ENCODE data around the gene THSD8.
"Not testable (repeated sequence)": the region's sequence is repeated elsewhere in the genome, so short reads cannot be mapped to it uniquely, and the experiment has no call there.

Gene THSD8

GRCh38 chr19:12792051-12792852 lies 9.6 kb upstream of the THSD8 start:
- DNase-seq (ENCODE audit: low read depth), result peak; percentile 55

DNA sequence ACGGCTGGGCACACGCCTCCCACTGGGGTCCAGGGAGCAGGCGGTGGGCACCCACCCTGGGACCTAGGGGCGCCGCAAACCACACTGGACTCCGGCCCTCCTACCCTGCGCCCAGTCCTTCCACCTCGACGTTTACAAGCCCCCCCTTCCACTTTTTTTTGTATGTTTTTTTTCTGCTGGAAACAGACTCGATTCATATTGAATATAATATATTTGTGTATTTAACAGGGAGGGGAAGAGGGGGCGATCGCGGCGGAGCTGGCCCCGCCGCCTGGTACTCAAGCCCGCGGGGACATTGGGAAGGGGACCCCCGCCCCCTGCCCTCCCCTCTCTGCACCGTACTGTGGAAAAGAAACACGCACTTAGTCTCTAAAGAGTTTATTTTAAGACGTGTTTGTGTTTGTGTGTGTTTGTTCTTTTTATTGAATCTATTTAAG lies 9.0 kb upstream of the THSD8 start:
- no peak for DNase-seq (ENCODE audit: low read depth)

- peak; percentile 94 for DNase-seq (ENCODE audit: low read depth)
Measured at GRCh38 chr19:12793290-12794195, 8.3 kb upstream of the THSD8 start.

DNA sequence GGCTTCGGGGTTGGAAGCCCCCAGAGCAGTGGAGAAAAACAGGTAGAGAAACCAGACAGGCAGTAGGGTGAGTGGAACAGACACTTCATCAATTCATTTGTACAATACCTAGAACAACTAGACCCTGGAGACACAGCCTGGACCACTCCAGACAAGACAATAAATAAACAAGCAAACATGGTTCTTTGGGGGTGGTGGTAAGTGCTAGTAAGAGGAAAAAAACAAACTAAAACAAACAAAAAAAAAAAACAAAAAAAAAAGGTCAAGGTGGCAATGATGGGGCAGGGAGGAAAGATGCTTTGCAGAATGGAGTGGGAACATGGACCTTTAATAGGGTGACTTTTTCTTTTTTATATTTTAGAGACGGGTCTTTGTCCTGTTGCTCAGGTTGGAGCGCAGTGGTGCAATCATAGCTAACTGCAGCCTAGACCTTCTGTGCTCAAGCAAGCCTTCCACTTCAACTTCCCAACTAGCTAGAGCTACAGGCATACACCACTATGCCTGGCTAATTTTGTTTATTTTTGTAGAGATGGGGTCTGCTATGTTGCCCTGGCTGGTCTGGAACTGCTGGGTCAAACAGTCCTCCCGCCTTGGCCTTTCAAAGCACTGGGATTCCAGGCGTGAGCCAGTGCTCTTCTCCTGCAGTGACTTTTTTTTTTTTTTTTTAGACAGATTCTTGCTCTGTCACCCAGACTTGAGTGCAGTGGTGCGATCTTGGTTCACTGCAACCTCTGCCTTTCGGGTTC lies 7.5 kb upstream of the THSD8 start:
- peak; percentile 67 for DNase-seq (ENCODE audit: low read depth)

GRCh38 chr19:12794971-12795381 lies 6.9 kb upstream of the THSD8 start:
- peak; percentile 50 for DNase-seq (ENCODE audit: low read depth)

- peak; percentile 73 for DNase-seq (ENCODE audit: low read depth)
Measured at GRCh38 chr19:12796146-12797071, 5.5 kb upstream of the THSD8 start.

DNA sequence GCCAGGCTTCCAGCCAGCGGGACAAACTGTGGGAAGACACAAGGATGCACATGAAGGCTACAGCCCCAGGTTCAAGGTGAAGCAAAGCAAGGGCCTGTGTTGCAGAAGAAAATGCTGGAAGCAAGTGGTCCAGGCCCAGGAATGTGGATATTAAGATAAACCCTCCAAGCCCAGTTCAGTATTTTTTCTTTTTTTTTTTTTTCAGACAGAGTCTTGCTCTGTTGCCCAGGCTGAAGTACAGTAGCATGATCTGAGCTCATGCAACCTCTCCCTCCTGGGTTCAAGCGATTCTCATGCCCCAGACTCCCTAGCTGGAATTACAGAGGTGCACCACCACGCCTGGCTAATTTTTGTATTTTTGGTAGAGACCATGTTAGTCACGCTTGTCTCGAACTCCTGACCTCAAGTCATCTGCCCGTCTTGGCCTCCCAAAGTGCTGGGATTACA lies 4.7 kb upstream of the THSD8 start:
- no peak for DNase-seq (ENCODE audit: low read depth)

DNA sequence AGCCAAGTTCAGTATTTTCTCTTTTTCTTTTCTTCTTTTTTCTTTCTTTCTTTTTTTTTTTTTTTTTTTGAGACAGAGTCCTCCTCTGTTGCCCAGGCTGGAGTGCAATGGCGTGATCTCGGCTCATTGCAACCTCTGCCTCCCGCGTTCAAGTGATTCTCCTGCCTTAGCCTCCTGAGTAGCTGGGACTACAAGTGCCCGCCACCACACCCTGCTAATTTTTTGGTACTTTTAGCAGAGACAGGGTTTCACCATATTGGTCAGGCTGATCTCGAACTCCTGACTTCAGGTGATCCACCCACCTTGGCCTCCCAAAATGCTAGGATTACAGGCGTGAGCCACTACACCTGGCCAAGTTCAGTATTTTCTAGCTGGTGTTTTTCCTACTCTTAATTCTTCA lies 4.3 kb upstream of the THSD8 start:
- not testable (repeated sequence) for DNase-seq (ENCODE audit: low read depth)

GRCh38 chr19:12799742-12800465 lies 2.0 kb upstream of the THSD8 start:
- DNase-seq (ENCODE audit: low read depth), result no peak

- no peak for DNase-seq (ENCODE audit: low read depth)
Measured at GRCh38 chr19:12800466-12800770, 1.5 kb upstream of the THSD8 start.

GRCh38 chr19:12800923-12801465 lies 875 bp upstream of the THSD8 start:
- no peak for DNase-seq (ENCODE audit: low read depth)

DNA sequence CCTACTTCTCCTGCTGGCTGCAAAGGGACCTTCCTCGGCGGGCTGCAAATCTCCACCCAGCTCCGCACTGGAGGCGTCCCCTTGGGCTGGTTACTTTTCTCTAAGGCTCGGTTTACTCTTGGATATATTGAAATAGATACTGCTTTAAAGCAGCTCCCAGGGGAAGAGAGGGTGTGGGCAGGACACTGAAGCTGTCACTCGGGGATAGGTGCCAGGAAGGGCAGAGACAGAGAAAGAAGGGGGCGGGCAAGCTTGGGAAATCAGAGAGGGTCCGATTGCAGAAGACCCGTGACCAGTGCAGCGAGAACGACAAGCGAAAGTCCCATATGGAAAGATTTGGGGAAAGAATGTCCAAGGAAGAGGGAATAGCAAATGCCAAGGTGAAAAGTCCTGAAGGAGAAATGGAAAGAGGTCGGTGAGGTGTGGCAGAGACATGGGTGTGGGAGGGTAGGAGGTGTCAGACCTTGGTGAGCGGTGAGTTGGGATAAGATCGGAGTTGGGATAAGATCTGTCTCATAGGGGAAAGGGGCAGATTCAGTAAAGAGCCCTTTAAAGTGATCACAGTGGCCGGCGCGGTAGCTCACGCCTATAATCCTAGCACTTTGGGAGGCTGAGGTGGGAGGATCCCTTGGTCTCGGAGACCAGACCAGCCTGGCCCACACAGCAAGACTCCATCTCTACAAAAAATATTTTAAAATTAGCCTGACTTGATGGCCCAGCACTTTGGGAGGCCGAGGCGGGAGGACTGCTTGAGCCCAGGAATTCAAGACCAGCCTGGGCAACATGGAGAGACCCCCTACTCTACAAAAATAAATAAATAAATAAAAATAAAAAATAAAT lies 618 bp downstream of the THSD8 start:
- DNase-seq (ENCODE audit: low read depth), result peak; percentile 59

GRCh38 chr19:12804051-12804450 lies 2.2 kb downstream of the THSD8 start:
- no peak for DNase-seq (ENCODE audit: low read depth)

DNA sequence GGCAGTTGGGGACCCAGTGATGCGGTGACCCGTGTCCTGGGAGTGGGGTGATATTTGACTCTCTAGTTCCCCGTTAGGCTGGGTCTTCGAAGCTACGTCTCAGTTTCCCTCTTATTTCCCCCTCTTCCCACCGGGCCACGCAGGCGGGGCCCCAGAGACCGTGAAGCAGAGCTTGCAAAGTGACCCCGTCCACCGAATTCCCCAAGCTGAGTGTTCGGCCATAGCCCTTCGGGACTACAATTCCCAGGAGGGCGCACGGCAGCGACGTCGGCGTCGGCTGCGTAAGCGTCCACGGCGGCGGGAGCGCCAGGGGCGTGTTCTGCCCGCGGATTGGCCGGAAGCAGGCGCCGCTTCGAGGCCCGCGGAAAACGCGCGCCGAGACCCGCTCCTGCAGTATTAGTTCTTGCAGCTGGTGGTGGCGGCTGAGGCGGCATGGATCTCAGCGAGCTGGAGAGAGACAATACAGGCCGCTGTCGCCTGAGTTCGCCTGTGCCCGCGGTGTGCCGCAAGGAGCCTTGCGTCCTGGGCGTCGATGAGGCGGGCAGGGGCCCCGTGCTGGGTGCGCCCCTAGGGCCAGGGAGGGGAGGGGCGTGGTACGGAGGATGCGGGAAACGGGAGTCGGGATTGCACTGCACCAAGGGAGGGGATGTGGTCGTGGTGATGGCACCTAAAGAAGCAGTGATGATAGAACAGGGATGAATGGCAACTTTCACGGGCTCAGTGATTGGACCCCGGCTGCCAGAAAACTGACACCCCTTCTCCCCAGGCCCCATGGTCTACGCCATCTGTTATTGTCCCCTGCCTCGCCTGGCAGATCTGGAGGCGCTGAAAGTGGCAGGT lies 4.6 kb downstream of the THSD8 start, which contains the start of gene RNASEH2A:
TSS of gene RNASEH2A (plus strand) at position 343 of the 840 bp plus-strand sequence. CDS start at position 433, 90 bp downstream.
- peak; percentile 89 for DNase-seq (ENCODE audit: low read depth)

DNA sequence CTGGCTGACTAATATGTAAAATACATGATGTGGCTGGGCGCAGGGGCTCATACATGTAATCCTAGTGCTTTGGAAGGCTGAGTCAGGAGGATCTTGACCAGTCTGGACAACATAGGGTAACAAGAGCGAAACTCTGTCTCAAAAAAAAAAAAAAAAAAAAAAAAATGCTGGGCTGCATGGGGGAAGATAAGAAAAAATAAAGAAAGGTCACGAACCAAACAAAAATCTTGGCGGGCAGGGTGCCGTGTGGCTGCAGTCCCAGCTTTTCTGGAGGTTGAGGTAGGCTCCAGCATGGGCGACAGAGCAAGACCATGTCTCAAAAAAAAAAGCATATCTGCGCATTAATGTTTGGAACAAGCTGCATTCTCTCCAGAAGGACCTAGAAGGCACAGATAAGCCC lies 13.2 kb downstream of the THSD8 start:
- DNase-seq (ENCODE audit: low read depth), result no peak

DNA sequence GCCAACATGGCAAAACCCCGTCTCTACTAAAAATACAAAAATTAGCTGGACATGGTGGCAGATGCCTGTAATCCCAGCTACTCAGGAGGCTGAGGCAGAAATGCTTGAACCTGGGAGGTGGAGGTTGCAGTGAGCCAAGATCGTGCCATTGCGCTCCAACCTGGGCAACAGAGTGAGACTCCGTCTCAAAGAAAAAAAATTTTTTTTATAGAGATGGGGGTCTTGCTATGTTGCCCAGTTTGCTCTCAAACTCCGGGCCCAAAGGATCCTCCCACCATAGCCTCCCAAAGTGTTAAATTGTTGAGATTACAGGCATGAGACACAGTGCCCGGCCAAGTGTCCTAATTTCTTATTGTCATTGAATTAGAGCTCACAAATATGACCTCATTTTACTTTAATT lies 15.3 kb downstream of the THSD8 start:
- not testable (repeated sequence) for DNase-seq (ENCODE audit: low read depth)

GRCh38 chr19:12817810-12818209 lies 15.9 kb downstream of the THSD8 start:
- not testable (repeated sequence) for DNase-seq (ENCODE audit: low read depth)

DNA sequence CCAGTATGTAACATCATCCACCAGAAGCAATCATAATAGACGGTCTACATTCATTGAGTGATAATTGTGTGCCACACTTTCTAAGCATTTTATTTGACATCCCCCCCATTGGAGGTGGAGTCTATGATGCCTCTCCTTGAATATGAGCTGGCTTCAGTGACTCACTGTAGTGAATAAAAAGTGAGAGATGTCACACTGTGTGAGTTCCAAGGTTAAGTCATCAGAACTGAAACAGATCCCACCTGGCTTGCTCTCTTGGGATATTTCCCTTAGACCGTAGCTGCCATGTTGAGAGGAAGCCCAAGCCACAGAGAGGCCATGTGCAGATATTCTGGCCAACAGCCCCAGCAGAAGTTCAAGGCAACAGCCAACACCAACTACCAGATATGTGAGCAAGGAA lies 19.9 kb downstream of the THSD8 start:
- no peak for DNase-seq (ENCODE audit: low read depth)

All from fibroblast of gingiva (primary cell).